Keratinocyte (primary cell): ENCODE results near the gene ANAPC5.

Experiments
- EZH2 ChIP-seq: IDR thresholded peaks from one replicate; pipeline ENCODE4 v1.6.1; 2012; ENCODE audit warnings: inconsistent platforms, mild to moderate bottlenecking, low read length, moderate library complexity
- TF ChIP-seq, protein P1 (sequence below), 3 experiments: IDR thresholded peaks in 1 of 3; conservative IDR thresholded peaks in 1 of 3; optimal IDR thresholded peaks in 1 of 3; 2 replicates in 2 of 3; 3 replicates in 1 of 3; pipeline versions ENCODE3 to v1.5.1; 2011; ENCODE audit warnings: low read length in 3 of 3, mild to moderate bottlenecking in 3 of 3, moderate library complexity in 2 of 3, control low read depth in 1 of 3, inconsistent platforms in 1 of 3; ENCODE audit not compliant: insufficient read depth in 2 of 3; ENCODE audit errors: extremely low read depth in 1 of 3

DNA sequence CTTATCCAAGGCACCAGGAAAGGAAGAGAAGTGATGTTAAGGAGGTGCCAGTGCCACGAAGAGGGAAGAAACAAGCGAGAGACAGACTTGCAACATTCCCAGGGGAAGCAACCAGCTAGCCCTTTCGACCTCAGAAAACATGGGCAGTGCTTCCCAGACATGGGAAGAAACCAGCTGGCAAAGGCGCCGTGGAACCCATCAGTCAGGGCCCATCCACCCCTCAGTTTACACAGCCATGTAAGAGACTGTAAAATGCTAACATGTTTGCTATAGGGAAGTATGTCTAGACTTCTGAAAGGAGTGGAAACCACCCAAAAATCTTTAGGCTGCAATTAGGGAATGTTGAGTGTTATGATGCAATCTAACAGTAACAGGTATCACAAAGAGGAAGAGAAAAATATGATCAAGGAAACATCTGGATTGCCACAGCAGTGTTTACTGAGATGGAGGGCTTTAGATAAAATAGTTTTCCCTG lies 26.3 kb downstream of the ANAPC5 start:
- TF ChIP-seq, protein P1, sequence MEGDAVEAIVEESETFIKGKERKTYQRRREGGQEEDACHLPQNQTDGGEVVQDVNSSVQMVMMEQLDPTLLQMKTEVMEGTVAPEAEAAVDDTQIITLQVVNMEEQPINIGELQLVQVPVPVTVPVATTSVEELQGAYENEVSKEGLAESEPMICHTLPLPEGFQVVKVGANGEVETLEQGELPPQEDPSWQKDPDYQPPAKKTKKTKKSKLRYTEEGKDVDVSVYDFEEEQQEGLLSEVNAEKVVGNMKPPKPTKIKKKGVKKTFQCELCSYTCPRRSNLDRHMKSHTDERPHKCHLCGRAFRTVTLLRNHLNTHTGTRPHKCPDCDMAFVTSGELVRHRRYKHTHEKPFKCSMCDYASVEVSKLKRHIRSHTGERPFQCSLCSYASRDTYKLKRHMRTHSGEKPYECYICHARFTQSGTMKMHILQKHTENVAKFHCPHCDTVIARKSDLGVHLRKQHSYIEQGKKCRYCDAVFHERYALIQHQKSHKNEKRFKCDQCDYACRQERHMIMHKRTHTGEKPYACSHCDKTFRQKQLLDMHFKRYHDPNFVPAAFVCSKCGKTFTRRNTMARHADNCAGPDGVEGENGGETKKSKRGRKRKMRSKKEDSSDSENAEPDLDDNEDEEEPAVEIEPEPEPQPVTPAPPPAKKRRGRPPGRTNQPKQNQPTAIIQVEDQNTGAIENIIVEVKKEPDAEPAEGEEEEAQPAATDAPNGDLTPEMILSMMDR (optimal IDR thresholded peaks at IDR 0.05 in 1 of 3, IDR thresholded peaks at IDR 0.05 in 1 of 3, conservative IDR thresholded peaks at IDR 0.05 in 1 of 3; ENCODE audit: extremely low read depth in 1 of 3, insufficient read depth in 2 of 3, low read length in 3 of 3) = no peak
- TF ChIP-seq EZH2 = no peak
